Duodenal mucosa (tissue), 2 donors: ENCODE measurements around the gene IFI6.

Experiments used
- H3K27ac ChIP-seq: one replicate; pipeline ENCODE4 v1.7.0; 2013; ENCODE audit warnings: low read depth, low read length
- H3K27me3 ChIP-seq, 2 donors: one replicate each; pipeline ENCODE4 v1.7.0; 2013; ENCODE audit warnings: low read length in 2 of 2, control low read depth in 1 of 2; ENCODE audit not compliant: insufficient read depth in 2 of 2, control insufficient read depth in 1 of 2
- H3K36me3 ChIP-seq, 2 donors: one replicate each; pipeline ENCODE4 v1.7.0; 2013; ENCODE audit warnings: low read length in 2 of 2, control low read depth in 1 of 2; ENCODE audit not compliant: insufficient read depth in 2 of 2, control insufficient read depth in 1 of 2
- H3K4me1 ChIP-seq, 2 donors: one replicate each; pipeline ENCODE4 v1.7.0; 2013; ENCODE audit warnings: low read length in 2 of 2, control low read depth in 1 of 2; ENCODE audit not compliant: insufficient read depth in 2 of 2, control insufficient read depth in 1 of 2
- H3K4me3 ChIP-seq, 2 donors: one replicate each; pipeline ENCODE4 v1.7.0; 2013; ENCODE audit warnings: low read length in 2 of 2, low read depth in 1 of 2
- H3K9ac ChIP-seq, 2 donors: one replicate each; pipeline ENCODE4 v1.7.0; 2013; ENCODE audit warnings: low read length in 2 of 2, low read depth in 1 of 2
- H3K9me3 ChIP-seq, 2 donors: one replicate each; pipeline ENCODE4 v1.7.0; 2013; ENCODE audit warnings: low read length in 2 of 2, control low read depth in 1 of 2; ENCODE audit not compliant: control insufficient read depth in 1 of 2

IFI6 gene

GRCh38 chr1:27638805-27639204, 33.2 kb downstream of the IFI6 start:
- Histone ChIP-seq H3K9me3 (no peaks in the 10 kb centered on the region), H3K4me3 (no peak overlapping the region), H3K4me1 (peaks cover 8% of the 10 kb centered on the region in 2 donors), H3K36me3 (no peaks in the 10 kb centered on the region), H3K27me3 (peaks cover 11 to 14% of the 10 kb centered on the region in 2 donors), H3K27ac (no peak overlapping the region), H3K9ac (no peak overlapping the region)

GRCh38 chr1:27638047-27638734, 33.8 kb downstream of the IFI6 start:
- Histone ChIP-seq H3K27ac (no peak overlapping the region), H3K9ac (no peak overlapping the region), H3K9me3 (no peaks in the 10 kb centered on the region), H3K36me3 (no peaks in the 10 kb centered on the region), H3K27me3 (peaks cover 16 to 20% of the 10 kb centered on the region in 2 donors), H3K4me1 (peaks cover 5 to 10% of the 10 kb centered on the region in 2 donors), H3K4me3 (no peak overlapping the region)

DNA sequence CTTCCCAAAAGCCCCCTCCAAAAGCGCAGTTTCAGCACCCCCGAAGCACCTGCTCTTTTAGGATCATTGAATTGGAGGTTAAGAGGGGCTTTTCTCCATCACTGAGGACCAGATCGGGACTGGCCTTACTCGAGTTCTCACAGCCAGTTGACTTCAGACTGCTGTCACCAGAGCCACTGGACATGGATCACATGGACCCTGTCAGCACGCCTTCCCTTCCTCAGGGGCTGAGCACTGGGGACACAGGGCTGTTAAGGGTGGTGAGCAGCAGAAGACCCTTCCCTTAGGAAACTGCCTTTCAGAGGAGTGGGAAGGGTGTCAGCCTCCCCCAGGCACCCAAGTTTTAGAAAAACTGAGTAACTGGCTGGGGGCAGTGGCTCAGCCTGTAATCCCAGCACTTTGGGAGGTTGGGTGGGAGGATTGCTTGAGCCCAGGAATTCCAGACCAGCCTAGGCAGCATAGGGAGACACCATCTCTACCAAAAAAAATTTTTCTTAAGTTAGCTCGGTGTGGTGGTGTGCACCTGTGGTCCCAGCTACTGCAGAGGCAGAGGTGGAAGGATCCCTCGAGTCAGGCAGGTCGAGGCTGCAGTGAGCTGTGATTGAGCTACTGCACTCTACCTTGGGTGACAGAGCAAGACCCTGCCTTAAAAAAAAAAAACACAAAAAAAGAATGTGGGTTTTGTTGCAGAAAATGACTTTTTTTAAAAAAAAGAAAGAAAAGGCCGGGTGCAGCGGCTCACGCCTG, 36.4 kb downstream of the IFI6 start:
- Histone ChIP-seq H3K9ac (no peak overlapping the region), H3K4me3 (no peak overlapping the region), H3K27me3 (peaks cover 21 to 25% of the 10 kb centered on the region in 2 donors), H3K9me3 (no peaks in the 10 kb centered on the region), H3K4me1 (peaks cover 8 to 33% of the 10 kb centered on the region in 2 donors), H3K27ac (no peak overlapping the region), H3K36me3 (no peaks in the 10 kb centered on the region)

DNA sequence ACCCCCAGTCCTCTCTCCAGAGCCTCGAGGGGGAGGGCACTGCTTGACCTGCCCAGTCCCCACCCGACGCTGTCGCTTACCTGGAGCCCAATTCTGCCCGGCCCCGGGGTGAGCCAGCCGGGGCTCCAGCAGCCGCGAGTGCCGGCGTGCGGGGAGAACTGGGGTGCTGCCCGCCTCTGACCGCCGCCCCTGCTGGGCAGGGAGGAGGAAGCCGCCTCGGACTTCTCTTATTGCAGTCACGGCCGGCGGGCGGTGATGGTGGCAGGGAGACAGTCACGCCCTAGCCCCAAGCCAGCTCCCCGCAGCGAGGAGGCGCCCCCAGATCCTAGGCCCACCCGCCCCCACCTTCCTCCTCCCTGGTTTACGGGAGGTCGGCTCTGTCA, 37.0 kb downstream of the IFI6 start, which contains the start of gene FGR:
Gene FGR, minus strand, starts transcription at position 201 of the 383 bp plus-strand sequence. CDS start 11,269 bp downstream, outside the sequence.
- peaks cover 21 to 25% of the 10 kb centered on the region in 2 donors for H3K27me3 ChIP-seq
- H3K4me1 ChIP-seq: peaks cover 8 to 36% of the 10 kb centered on the region in 2 donors
- H3K27ac ChIP-seq: no peak within 1 kb of the TSS
- no peaks in the 10 kb centered on the region for H3K9me3 ChIP-seq
- H3K4me3 ChIP-seq: peak within 1 kb of the TSS; percentile 56 to 58
- peak within 1 kb of the TSS; percentile 39 to 43 for H3K9ac ChIP-seq
- H3K36me3 ChIP-seq: no peaks in the 10 kb centered on the region

GRCh38 chr1:27634177-27634984, 37.6 kb downstream of the IFI6 start:
- Histone ChIP-seq H3K4me1 (peaks cover 8 to 36% of the 10 kb centered on the region in 2 donors), H3K9ac (peak overlapping the region; percentile 39 to 43)

DNA sequence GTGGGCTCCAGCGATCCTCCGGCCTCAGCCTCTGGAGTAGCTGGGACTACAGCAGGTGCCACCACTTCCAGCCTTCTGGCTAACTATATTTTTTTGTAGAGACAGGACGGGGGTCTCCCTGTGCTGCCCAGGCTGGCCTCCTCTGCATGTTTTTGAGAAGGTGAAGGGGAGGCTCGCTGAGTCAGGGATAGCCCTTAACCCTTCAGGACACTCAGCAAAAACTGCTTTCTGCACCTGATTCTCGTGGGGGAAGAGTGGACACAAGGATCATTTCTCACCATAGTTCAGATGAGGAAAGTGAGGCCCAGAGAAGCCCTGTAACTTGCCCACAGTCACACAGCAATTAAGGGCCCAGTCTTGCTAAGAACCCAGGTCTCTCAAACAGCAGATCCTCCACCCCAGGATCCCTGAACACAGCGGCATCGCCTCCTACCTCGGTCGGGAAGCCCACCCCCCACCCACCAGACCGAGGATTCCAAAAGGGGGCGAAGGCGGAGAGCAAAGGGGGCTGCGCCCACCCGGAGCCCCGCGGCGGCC, 38.3 kb downstream of the IFI6 start:
- no peaks in the 10 kb centered on the region for H3K36me3 ChIP-seq
- no peak overlapping the region for H3K27ac ChIP-seq
- peak overlapping the region; percentile 56 to 58 for H3K4me3 ChIP-seq
- peak overlapping the region; percentile 38 to 43 for H3K9ac ChIP-seq
- H3K9me3 ChIP-seq: no peaks in the 10 kb centered on the region
- H3K27me3 ChIP-seq: peaks cover 21 to 25% of the 10 kb centered on the region in 2 donors
- peaks cover 8 to 36% of the 10 kb centered on the region in 2 donors for H3K4me1 ChIP-seq

More at GRCh38 chr1:27634177-27634984, 37.6 kb downstream of the IFI6 start:
- Histone ChIP-seq H3K27ac (no peak overlapping the region), H3K4me3 (peak overlapping the region; percentile 56 to 58), H3K27me3 (peaks cover 21 to 25% of the 10 kb centered on the region in 2 donors), H3K36me3 (no peaks in the 10 kb centered on the region), H3K9me3 (no peaks in the 10 kb centered on the region)

DNA sequence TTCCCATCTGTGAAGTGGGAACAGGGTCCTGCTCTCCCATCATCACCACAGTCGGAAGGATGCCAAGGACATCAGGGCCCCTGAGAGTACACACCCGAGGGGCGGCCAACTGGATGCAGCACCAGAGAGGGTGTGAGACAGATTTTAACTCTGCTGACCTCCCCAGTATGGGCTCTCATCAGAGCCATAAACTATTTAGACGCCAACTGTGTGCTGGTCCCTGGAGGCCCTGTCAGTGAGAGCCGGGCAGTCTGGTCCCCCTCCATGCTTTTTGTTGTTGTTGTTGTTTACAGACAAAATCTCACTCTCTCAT, 38.7 kb downstream of the IFI6 start:
- H3K36me3 ChIP-seq: no peaks in the 10 kb centered on the region
- H3K4me3 ChIP-seq: peak overlapping the region in 1 of 2 donors; percentile 3
- peaks cover 21 to 25% of the 10 kb centered on the region in 2 donors for H3K27me3 ChIP-seq
- H3K9ac ChIP-seq: no peak overlapping the region
- H3K27ac ChIP-seq: peak overlapping the region; percentile 43
- H3K9me3 ChIP-seq: no peaks in the 10 kb centered on the region
- peaks cover 8 to 36% of the 10 kb centered on the region in 2 donors for H3K4me1 ChIP-seq

DNA sequence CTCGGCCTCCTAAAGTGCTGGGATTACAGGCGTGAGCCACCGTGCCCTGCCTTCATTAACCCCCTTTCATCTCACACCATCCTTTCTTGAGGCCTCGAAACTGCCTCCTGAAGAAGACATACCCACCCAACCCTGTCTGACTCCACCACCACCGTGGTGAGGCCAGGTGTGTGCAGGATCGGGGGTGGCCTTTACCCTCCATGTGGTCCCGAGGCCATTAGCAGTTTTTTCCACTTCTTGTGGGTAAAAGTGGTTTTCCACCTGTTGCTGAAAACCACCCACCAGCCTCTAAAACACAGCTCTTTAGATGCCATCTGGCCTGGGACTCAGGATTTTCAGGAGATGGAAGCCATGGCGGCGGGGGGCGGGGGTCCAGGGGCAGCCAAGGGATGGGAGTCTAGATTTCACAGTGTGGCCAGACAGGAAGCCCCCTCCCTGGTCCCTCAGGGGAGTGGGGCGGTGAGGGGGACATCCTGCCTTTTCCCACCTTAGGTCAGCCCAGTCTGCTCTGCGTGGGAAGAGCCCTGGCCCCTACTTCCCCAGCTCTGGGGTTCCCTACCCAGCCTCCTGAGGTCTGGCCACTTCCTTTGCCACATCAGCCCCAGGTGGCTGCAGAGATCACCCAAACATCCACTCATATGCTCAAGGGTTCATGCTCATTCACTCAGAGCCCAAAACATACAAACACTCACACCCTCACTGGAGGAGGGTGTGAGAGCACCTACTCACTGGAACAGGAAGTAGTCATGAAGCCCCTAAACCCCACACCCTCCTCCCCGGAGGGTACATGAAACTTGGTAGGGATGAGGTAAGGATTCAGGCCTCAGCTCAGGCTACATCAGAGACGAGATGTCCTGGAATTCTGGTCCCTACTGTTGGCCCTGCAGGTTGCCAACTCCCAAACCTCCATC, 39.4 kb downstream of the IFI6 start:
- Histone ChIP-seq H3K4me1 (peaks cover 8 to 36% of the 10 kb centered on the region in 2 donors), H3K27ac (peak overlapping the region; percentile 43), H3K36me3 (no peaks in the 10 kb centered on the region), H3K27me3 (peaks cover 21 to 25% of the 10 kb centered on the region in 2 donors), H3K9ac (no peak overlapping the region), H3K9me3 (no peaks in the 10 kb centered on the region), H3K4me3 (peak overlapping the region in 1 of 2 donors; percentile 3)

- H3K9ac ChIP-seq: no peak overlapping the region
- peaks cover 19 to 25% of the 10 kb centered on the region in 2 donors for H3K27me3 ChIP-seq
- H3K9me3 ChIP-seq: no peaks in the 10 kb centered on the region
- peak overlapping the region; percentile 44 for H3K27ac ChIP-seq
- peaks cover 8 to 36% of the 10 kb centered on the region in 2 donors for H3K4me1 ChIP-seq
- H3K36me3 ChIP-seq: no peaks in the 10 kb centered on the region
- no peak overlapping the region for H3K4me3 ChIP-seq
These were observed 41.0 kb downstream of the IFI6 start for GRCh38 chr1:27630859-27631491.
